Kidney (tissue), 14 donors: ENCODE measurements around the gene SMAD6. TPM values are rescaled to one million over a fixed set of nuclear protein-coding genes. Genes with fewer than 3 reads are reported as not detected.

Experiments
- DNase-seq, 5 donors: peaks; one replicate each; pipeline ENCODE4 v3.0.0-alpha.2; 2013 to 2020
- FAIRE-seq: peaks from 2 replicates; lab custom pipeline; 2012; peaks lifted over from hg19 to GRCh38; lab: Jason Lieb, UNC
- H3K27ac ChIP-seq, 2 donors: one replicate each; pipeline ENCODE4 v1.7.0; 2013; ENCODE audit warnings: low read depth in 2 of 2, low read length in 2 of 2, inconsistent platforms in 1 of 2
- H3K27me3 ChIP-seq: one replicate; pipeline ENCODE4 v1.7.1; 2013; ENCODE audit warnings: low read length, inconsistent platforms; ENCODE audit not compliant: control insufficient read depth, insufficient read depth
- H3K36me3 ChIP-seq, 3 donors: one replicate each; pipeline versions ENCODE4 v1.7.0 to v1.7.1; 2013; ENCODE audit warnings: low read length in 3 of 3, control low read depth in 1 of 3, inconsistent platforms in 1 of 3; ENCODE audit not compliant: insufficient read depth in 3 of 3, control insufficient read depth in 2 of 3
- H3K4me1 ChIP-seq, 3 donors: one replicate each; pipeline versions ENCODE4 v1.7.0 to v1.7.1; 2013; ENCODE audit warnings: low read length in 3 of 3, inconsistent platforms in 1 of 3, low read depth in 1 of 3; ENCODE audit not compliant: control insufficient read depth in 2 of 3, insufficient read depth in 2 of 3
- H3K4me3 ChIP-seq, 3 donors: one replicate each; pipeline versions ENCODE4 v1.7.0 to v1.8.1; 2013; ENCODE audit warnings: low read length in 3 of 3, control low read depth in 1 of 3, inconsistent platforms in 1 of 3
- H3K9ac ChIP-seq, 3 donors: one replicate each; pipeline versions ENCODE4 v1.7.0 to v1.7.1; 2013; ENCODE audit warnings: low read length in 3 of 3, control low read depth in 1 of 3, inconsistent platforms in 1 of 3
- H3K9me3 ChIP-seq, 3 donors: one replicate each; pipeline versions ENCODE4 v1.7.0 to v1.7.1; 2013; ENCODE audit warnings: low read length in 3 of 3, control low read depth in 1 of 3, inconsistent platforms in 1 of 3; ENCODE audit not compliant: control insufficient read depth in 2 of 3, insufficient read depth in 1 of 3
- CTCF ChIP-seq: IDR thresholded peaks from 3 replicates; pipeline ENCODE4 v1.5.1; 2012; ENCODE audit warnings: mild to moderate bottlenecking, moderate library complexity, borderline replicate concordance; ENCODE audit not compliant: insufficient read depth; ENCODE audit errors: extremely low read depth
- intact Hi-C: fragments of 100-400 bp; cut with DNase I; formaldehyde crosslinking; loops from one replicate; pipeline ENCODE4 v1.11.1; 2022
- polyA plus RNA-seq: library from polyadenylated mRNA; stranded (reverse); fragments of 350-450 nt; fragmentation: Illumina TruSeq; extraction: RNeasy Lipid Tissue Mini Kit (QIAGEN cat#74804); gene quantifications from one replicate; pipeline ENCODE4 v1.2.3, GENCODE V29; 2014; ENCODE audit warnings: low read depth, low replicate concordance; ENCODE audit not compliant: insufficient read depth
- total RNA-seq: library from RNA; stranded (reverse); fragmentation: NEBNext Ultra II Directional; extraction: Animal tissue kit (Norgen Biotek cat#: 25700); gene quantifications from one replicate; pipeline ENCODE4 v1.2.1, GENCODE V29; 2021
- donor health status: control.
- donor health status: control.
- donor health status: control.
- donor health status: control.
- donor health status: control.
- donor health status: DM: yes; HTN: yes; CAD: no.
- donor health status: Normal renal cell carcinoma (clear cell type).

The SMAD6 gene
- total and polyA plus RNA-seq, 2 donors from 2014 or later: 15.4 to 23.0 TPM

- peaks cover 0 to 6% (median 0%) of the 10 kb centered on the region in 3 donors for H3K9me3 ChIP-seq
- H3K27ac ChIP-seq: no peak overlapping the region
- no peak for DNase-seq
- no peak overlapping the region for H3K4me3 ChIP-seq
- H3K9ac ChIP-seq: no peak overlapping the region
- intact Hi-C loops: no loop called here
- peaks cover 8 to 45% (median 40%) of the 10 kb centered on the region in 3 donors for H3K4me1 ChIP-seq
- TF ChIP-seq CTCF: no peak
- no peak for FAIRE-seq
- no peaks in the 10 kb centered on the region for H3K27me3 ChIP-seq
- no peaks in the 10 kb centered on the region for H3K36me3 ChIP-seq
Measured at GRCh38 chr15:66758844-66759243, 56.8 kb downstream of the SMAD6 start.

- intact Hi-C loops: no loop called here
- Histone ChIP-seq H3K4me3 (no peak overlapping the region), H3K27me3 (no peaks in the 10 kb centered on the region), H3K4me1 (peaks cover 17 to 50% (median 48%) of the 10 kb centered on the region in 3 donors), H3K36me3 (no peaks in the 10 kb centered on the region), H3K27ac (peak overlapping the region; percentile 54 to 66), H3K9ac (peak overlapping the region in 1 of 3 donors; percentile 35), H3K9me3 (peaks cover 0 to 2% (median 0%) of the 10 kb centered on the region in 3 donors)
- peak in 1 of 5 donors; percentile 77 for DNase-seq
- no peak for FAIRE-seq
- TF ChIP-seq CTCF: no peak
Measured at GRCh38 chr15:66760097-66760967, 58.3 kb downstream of the SMAD6 start.

- no peaks in the 10 kb centered on the region for H3K27me3 ChIP-seq
- H3K36me3 ChIP-seq: no peaks in the 10 kb centered on the region
- no peak for TF ChIP-seq CTCF
- H3K9ac ChIP-seq: no peak overlapping the region
- peaks cover 19 to 58% (median 54%) of the 10 kb centered on the region in 3 donors for H3K4me1 ChIP-seq
- H3K4me3 ChIP-seq: no peak overlapping the region
- intact Hi-C loops: no loop called here
- peak in 2 of 5 donors; percentile 37 to 75 for DNase-seq
- H3K27ac ChIP-seq: peak overlapping the region; percentile 81 to 85
- no peaks in the 10 kb centered on the region for H3K9me3 ChIP-seq
- no peak for FAIRE-seq
Measured at GRCh38 chr15:66760968-66761725, 59.1 kb downstream of the SMAD6 start.
